HG03342 (cell line): ENCODE measurements around the gene DSC2.
A peak's percentile ranks its signal among the peaks of the same experiment; 100 is the strongest.
"Not testable (repeated sequence)": the region's sequence is repeated elsewhere in the genome, so short reads cannot be mapped to it uniquely, and the experiment has no call there.

Experiments used
- ATAC-seq: cut with Tn5 transposase; IDR thresholded peaks from one replicate; pipeline ENCODE4 v1.9.1; 2021; ENCODE audit warnings: mild to moderate bottlenecking, moderate library complexity; ENCODE audit not compliant: unreplicated experiment

Gene DSC2

GRCh38 chr18:31102025-31102684 is at the start of gene DSC2:
DSC2 (minus strand) TSS chr18:31102421; CDS start chr18:31101971, 450 bp downstream.
- no peak for ATAC-seq

- no peak for ATAC-seq
These were observed 47.1 kb upstream of the DSC2 start for GRCh38 chr18:31149351-31149750.

- ATAC-seq, result no peak
These were observed 46.4 kb upstream of the DSC2 start for GRCh38 chr18:31148600-31148999.

GRCh38 chr18:31146809-31147208 is 44.6 kb upstream of the DSC2 start:
- no peak for ATAC-seq

GRCh38 chr18:31143025-31143424 is 40.8 kb upstream of the DSC2 start:
- ATAC-seq, result no peak

GRCh38 chr18:31138709-31139108 is 36.5 kb upstream of the DSC2 start:
- no peak for ATAC-seq

- no peak for ATAC-seq
These were observed 32.8 kb upstream of the DSC2 start for GRCh38 chr18:31134988-31135529.

- ATAC-seq, result no peak
These were observed 27.3 kb upstream of the DSC2 start for GRCh38 chr18:31129398-31130115.

- ATAC-seq, result no peak
These were observed 23.7 kb upstream of the DSC2 start for GRCh38 chr18:31125878-31126277.

GRCh38 chr18:31123125-31123524 is 20.9 kb upstream of the DSC2 start:
- not testable (repeated sequence) for ATAC-seq

GRCh38 chr18:31120594-31120993 is 18.4 kb upstream of the DSC2 start:
- ATAC-seq, result peak; percentile 63

GRCh38 chr18:31116853-31117595 is 14.8 kb upstream of the DSC2 start:
- ATAC-seq, result no peak

- no peak for ATAC-seq
These were observed 10.6 kb upstream of the DSC2 start for GRCh38 chr18:31112804-31113203.

- no peak for ATAC-seq
These were observed 3.5 kb upstream of the DSC2 start for GRCh38 chr18:31105733-31106132.

- no peak for ATAC-seq
These were observed 2.2 kb upstream of the DSC2 start for GRCh38 chr18:31104444-31104843.

GRCh38 chr18:31103423-31103822 is 1.2 kb upstream of the DSC2 start:
- no peak for ATAC-seq

- ATAC-seq, result no peak
These were observed 720 bp upstream of the DSC2 start for GRCh38 chr18:31102941-31103340.

GRCh38 chr18:31101183-31102024 is 817 bp downstream of the DSC2 start:
- ATAC-seq, result no peak

- ATAC-seq, result no peak
These were observed 1.6 kb downstream of the DSC2 start for GRCh38 chr18:31100436-31101182.
